ENCODE results near the gene FAM89A.

FAM89A gene

DNA sequence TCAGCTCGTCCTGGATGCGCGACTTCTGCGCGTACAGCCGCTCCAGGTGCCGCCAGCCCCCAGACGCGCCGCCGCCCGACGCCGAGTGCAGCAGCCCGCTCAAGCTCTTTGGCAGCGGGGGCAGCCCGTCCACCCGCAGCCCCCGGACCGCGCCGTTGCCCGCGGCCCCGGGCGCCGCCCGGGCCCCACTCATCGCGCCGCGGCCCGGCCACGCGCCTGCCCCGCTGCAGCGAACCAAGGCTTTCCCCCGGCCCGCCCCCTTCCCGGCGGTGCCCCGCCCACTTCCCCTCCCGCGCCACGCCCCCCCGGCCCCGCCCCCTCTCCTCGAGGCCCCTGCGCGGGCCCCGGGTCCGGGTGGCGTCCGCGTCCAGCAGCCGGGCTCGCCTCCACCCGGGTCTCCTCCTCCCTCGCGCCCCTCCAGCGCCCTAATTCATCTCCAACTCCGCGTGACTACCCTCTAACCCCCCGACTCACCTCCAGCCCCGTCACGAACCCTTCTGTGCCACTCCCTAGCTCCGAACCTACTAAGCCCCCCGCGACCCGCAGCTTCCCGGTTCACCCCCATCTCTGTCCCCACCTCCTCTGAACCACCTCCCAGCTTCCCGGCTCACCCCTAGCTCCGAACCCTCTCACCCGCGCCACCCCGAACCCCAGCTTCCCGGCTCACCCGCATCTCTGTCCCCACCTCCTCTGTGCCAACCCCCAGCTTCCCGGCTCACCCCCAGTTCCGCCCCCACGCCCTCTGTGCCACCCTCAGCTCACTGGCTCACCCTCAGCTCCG, at the start of gene FAM89A:
Gene FAM89A (minus strand): TSS at position 236 of the 781 bp plus-strand sequence. CDS start 43 bp downstream, at position 193.
- H3K27ac ChIP-seq (ENCODE audit: low read depth, low read length): no peak within 1 kb of the TSS

DNA sequence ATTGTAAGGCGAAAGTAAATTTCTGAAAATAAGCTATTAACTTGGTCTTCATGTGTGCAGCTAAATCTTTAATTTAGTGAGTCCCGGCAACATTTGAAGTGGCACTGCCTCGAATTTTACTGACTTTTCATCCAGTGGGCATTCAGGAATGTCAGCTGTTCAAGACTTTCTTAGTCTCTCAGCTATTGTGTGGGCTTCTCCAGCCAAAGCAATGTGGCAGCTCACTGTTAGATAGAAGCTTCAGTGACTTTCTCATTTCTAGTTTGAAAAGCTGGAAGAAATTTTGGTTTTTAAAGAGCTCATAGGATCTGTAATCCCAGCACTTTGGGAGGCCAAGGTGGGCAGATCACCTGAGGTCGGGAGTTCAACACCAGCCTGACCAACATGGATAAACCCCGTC, 44.3 kb upstream of the FAM89A start:
- no peaks in the 10 kb centered on the region for H3K4me1 ChIP-seq (ENCODE audit: control insufficient read depth, insufficient read depth, low read length)
- H3K27ac ChIP-seq (ENCODE audit: low read depth, low read length): no peak overlapping the region
- H3K36me3 ChIP-seq (ENCODE audit: control insufficient read depth, insufficient read depth, low read length): no peaks in the 10 kb centered on the region
- no peak overlapping the region for H3K4me3 ChIP-seq (ENCODE audit: low read depth, low read length)
- no peaks in the 10 kb centered on the region for H3K27me3 ChIP-seq (ENCODE audit: control insufficient read depth, insufficient read depth, low read length)
- H3K9me3 ChIP-seq (ENCODE audit: control insufficient read depth, insufficient read depth, low read length): no peaks in the 10 kb centered on the region
- no peak overlapping the region for H3K9ac ChIP-seq (ENCODE audit: low read depth, low read length)

More for the DNA sequence above, at the start of gene FAM89A:
- Histone ChIP-seq H3K27me3 (ENCODE audit: control insufficient read depth, insufficient read depth, low read length) (peaks cover 97% of the 10 kb centered on the region), H3K4me1 (ENCODE audit: control insufficient read depth, insufficient read depth, low read length) (0 out of 2 replicates have a peak, but pooled peaks cover 3% of the 10 kb centered on the region), H3K4me3 (ENCODE audit: low read depth, low read length) (peak within 1 kb of the TSS; percentile 64), H3K36me3 (ENCODE audit: control insufficient read depth, insufficient read depth, low read length) (no peaks in the 10 kb centered on the region), H3K9me3 (ENCODE audit: control insufficient read depth, insufficient read depth, low read length) (peaks cover 3% of the 10 kb centered on the region; the same call in 1 of the 2 replicates), H3K9ac (ENCODE audit: low read depth, low read length) (no peak within 1 kb of the TSS)

DNA sequence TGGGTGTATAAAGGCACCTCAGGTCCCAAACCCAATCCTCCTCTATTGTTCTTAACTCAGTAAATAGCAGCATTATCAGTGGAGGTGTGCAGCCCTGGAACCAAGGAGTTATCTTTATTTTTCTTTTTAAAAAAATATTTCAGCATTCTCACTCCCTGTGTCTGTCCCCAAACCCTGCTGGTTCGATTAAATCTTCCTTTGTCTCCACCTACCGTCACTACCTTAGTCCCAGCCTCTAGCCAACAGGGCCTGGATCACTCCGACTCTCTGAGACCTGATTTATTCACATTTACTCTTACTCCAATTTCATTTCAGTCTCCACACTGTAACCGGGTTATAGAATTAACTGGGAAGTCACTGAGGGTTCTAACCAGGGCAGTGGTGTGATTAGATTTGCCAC, 39.1 kb upstream of the FAM89A start:
- Histone ChIP-seq H3K27me3 (ENCODE audit: control insufficient read depth, insufficient read depth, low read length) (no peaks in the 10 kb centered on the region), H3K4me1 (ENCODE audit: control insufficient read depth, insufficient read depth, low read length) (no peaks in the 10 kb centered on the region), H3K4me3 (ENCODE audit: low read depth, low read length) (no peak overlapping the region), H3K9ac (ENCODE audit: low read depth, low read length) (no peak overlapping the region), H3K9me3 (ENCODE audit: control insufficient read depth, insufficient read depth, low read length) (no peaks in the 10 kb centered on the region), H3K27ac (ENCODE audit: low read depth, low read length) (no peak overlapping the region), H3K36me3 (ENCODE audit: control insufficient read depth, insufficient read depth, low read length) (no peaks in the 10 kb centered on the region)

DNA sequence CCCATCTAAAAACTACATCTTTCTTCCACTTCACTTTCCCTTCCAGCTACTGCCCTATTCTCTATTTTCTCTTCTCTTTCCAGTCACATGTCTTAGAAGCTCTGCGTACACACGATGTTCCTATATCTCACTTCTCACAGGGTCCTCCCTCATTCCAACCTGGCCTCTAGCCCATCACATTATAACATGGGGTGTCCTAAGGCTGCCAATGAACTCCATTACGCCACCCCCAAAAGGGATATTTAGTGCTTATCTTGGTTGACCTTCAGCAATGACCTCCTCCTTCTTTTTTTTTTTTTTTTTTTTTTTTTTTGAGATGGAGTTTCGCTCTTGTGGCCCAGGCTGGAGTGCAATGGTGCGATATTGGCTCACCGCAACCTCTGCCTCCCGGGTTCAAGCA, 38.2 kb upstream of the FAM89A start:
- Histone ChIP-seq H3K36me3 (ENCODE audit: control insufficient read depth, insufficient read depth, low read length) (no peaks in the 10 kb centered on the region), H3K4me1 (ENCODE audit: control insufficient read depth, insufficient read depth, low read length) (no peaks in the 10 kb centered on the region), H3K9me3 (ENCODE audit: control insufficient read depth, insufficient read depth, low read length) (no peaks in the 10 kb centered on the region), H3K27me3 (ENCODE audit: control insufficient read depth, insufficient read depth, low read length) (no peaks in the 10 kb centered on the region), H3K4me3 (ENCODE audit: low read depth, low read length) (no peak overlapping the region), H3K9ac (ENCODE audit: low read depth, low read length) (no peak overlapping the region), H3K27ac (ENCODE audit: low read depth, low read length) (no peak overlapping the region)

DNA sequence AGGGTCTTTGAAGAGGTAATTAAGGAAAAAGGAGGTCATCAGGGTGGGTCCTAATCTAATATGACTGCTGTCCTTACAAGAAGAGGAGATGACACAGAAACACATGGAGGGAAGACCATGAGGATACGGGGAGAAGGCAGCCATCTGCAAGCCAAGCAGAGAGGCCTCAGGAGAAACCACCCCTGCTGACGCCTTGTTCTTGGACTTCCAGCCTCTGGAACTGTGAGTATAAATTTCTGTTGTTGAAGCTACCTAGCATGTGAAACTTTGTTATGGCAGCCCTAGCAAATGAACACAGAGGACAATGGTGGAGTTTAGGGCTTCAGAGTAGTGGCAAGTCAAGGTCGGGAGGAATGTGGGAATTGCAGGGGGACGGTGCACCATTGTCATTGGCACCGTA, 36.7 kb upstream of the FAM89A start:
- Histone ChIP-seq H3K9ac (ENCODE audit: low read depth, low read length) (no peak overlapping the region), H3K36me3 (ENCODE audit: control insufficient read depth, insufficient read depth, low read length) (no peaks in the 10 kb centered on the region), H3K27ac (ENCODE audit: low read depth, low read length) (no peak overlapping the region), H3K9me3 (ENCODE audit: control insufficient read depth, insufficient read depth, low read length) (no peaks in the 10 kb centered on the region), H3K4me3 (ENCODE audit: low read depth, low read length) (no peak overlapping the region), H3K27me3 (ENCODE audit: control insufficient read depth, insufficient read depth, low read length) (no peaks in the 10 kb centered on the region), H3K4me1 (ENCODE audit: control insufficient read depth, insufficient read depth, low read length) (no peaks in the 10 kb centered on the region)

DNA sequence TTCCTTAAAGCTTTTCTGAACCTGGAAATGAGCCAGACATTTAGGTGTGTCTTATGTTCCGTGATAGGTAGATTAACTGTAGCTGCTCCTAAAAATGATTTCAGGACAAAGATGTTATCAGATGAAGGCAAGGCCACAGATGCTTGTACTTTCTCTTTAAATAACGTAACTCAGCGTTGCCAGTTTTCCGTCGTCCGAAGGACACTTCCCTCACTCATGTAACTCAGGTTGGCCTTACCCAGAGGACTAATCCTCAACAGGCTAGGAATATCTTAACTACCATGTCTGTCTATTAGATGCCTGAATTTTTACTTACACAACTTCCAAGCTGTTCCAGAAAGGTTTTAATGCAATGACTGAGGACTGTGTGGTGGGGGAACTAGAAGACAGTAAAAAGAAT, 35.4 kb upstream of the FAM89A start:
- no peaks in the 10 kb centered on the region for H3K9me3 ChIP-seq (ENCODE audit: control insufficient read depth, insufficient read depth, low read length)
- no peak overlapping the region for H3K27ac ChIP-seq (ENCODE audit: low read depth, low read length)
- H3K4me1 ChIP-seq (ENCODE audit: control insufficient read depth, insufficient read depth, low read length): no peaks in the 10 kb centered on the region
- H3K27me3 ChIP-seq (ENCODE audit: control insufficient read depth, insufficient read depth, low read length): no peaks in the 10 kb centered on the region
- H3K4me3 ChIP-seq (ENCODE audit: low read depth, low read length): no peak overlapping the region
- no peaks in the 10 kb centered on the region for H3K36me3 ChIP-seq (ENCODE audit: control insufficient read depth, insufficient read depth, low read length)
- no peak overlapping the region for H3K9ac ChIP-seq (ENCODE audit: low read depth, low read length)

DNA sequence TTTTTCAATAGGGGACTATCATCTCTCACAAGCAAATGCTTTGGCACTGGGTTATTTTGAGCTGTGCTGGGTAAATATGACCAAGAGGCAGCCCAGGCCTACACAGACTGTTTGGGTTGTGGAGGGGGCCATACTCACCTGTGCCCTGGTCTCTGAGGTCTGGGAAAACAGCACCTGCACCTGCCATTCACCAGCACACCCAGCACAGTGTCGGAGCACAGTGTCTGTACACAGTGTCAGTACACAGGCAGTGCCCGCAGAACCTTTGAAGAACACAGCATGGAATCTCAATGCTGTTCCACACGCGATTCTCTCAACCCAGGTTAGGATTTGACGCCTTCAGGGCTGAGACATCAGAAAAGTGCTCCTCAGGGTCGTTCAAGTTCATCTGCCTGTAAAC, 35.0 kb upstream of the FAM89A start:
- Histone ChIP-seq H3K4me3 (ENCODE audit: low read depth, low read length) (no peak overlapping the region), H3K9me3 (ENCODE audit: control insufficient read depth, insufficient read depth, low read length) (no peaks in the 10 kb centered on the region), H3K9ac (ENCODE audit: low read depth, low read length) (no peak overlapping the region), H3K36me3 (ENCODE audit: control insufficient read depth, insufficient read depth, low read length) (no peaks in the 10 kb centered on the region), H3K27ac (ENCODE audit: low read depth, low read length) (no peak overlapping the region), H3K27me3 (ENCODE audit: control insufficient read depth, insufficient read depth, low read length) (no peaks in the 10 kb centered on the region), H3K4me1 (ENCODE audit: control insufficient read depth, insufficient read depth, low read length) (no peaks in the 10 kb centered on the region)

DNA sequence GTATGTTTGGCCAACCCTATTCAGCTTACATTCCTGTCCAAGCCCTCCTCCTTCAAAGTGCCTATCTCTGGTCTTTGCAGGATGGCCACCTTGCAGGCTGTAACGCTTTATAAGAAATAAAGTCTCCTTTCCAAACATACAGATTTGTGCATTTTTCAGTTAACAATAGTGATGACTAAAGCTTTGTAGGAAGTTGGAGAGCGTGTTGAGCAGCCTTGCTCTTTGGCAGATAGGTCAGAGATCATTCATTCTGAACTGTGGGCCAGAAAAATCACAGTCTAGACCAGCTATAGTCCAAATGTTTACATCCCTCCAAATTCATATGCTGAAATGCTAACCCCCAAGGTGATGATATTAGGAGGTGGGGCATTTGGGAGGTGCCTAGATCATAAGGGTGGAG, 34.0 kb upstream of the FAM89A start:
- H3K4me3 ChIP-seq (ENCODE audit: low read depth, low read length): no peak overlapping the region
- peaks cover 3% of the 10 kb centered on the region; the same call in 1 of the 2 replicates for H3K4me1 ChIP-seq (ENCODE audit: control insufficient read depth, insufficient read depth, low read length)
- no peak overlapping the region for H3K9ac ChIP-seq (ENCODE audit: low read depth, low read length)
- H3K36me3 ChIP-seq (ENCODE audit: control insufficient read depth, insufficient read depth, low read length): no peaks in the 10 kb centered on the region
- no peak overlapping the region for H3K27ac ChIP-seq (ENCODE audit: low read depth, low read length)
- no peaks in the 10 kb centered on the region for H3K9me3 ChIP-seq (ENCODE audit: control insufficient read depth, insufficient read depth, low read length)
- no peaks in the 10 kb centered on the region for H3K27me3 ChIP-seq (ENCODE audit: control insufficient read depth, insufficient read depth, low read length)

DNA sequence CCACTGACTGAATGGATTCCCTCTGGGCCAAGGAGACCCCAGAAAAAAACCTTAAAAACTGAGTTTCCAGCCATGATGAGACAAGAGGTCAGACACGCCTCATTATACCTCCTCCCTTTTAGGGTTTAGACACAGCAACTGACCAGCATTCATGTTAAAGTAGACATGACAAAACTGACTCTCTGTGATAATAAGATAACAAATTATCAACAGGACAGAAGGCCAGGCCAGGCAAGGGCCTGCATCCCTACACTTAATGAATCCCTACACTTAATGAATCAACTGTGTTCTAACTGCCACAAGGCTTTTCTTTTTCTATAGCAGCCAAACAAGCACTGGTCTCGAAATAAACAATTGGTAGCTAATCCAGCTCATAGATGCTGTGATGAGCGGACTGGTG, 33.3 kb upstream of the FAM89A start:
- Histone ChIP-seq H3K4me3 (ENCODE audit: low read depth, low read length) (no peak overlapping the region), H3K36me3 (ENCODE audit: control insufficient read depth, insufficient read depth, low read length) (no peaks in the 10 kb centered on the region), H3K4me1 (ENCODE audit: control insufficient read depth, insufficient read depth, low read length) (peaks cover 3% of the 10 kb centered on the region; the same call in 1 of the 2 replicates)

DNA sequence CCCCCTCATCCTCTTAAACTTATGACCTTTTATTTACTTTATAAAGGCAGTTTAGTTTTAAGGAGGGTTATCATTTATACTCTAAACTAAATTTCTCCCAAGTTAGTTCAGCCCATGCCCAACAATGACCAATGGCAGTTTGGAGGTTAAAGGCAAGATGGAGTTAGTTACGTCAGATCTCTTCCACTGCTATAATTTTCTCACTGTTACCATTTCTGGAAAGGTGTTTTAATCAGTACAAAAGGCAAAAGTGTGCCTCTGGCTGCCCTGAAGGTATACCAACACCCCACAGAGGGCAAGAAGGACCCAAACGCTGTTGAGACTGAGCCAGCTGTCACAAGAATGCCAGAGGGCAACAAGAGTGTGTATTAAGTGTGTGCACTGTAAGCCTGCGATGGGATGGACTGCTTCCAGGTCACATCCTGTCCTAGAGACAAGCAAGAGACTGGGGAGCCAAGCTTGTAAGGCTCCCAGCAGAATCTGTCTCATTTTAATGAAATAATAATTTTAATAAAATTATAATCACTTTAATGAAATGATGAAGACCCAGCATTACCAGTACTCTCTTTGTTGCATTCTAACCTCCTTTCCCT, 32.5 kb upstream of the FAM89A start:
- H3K4me3 ChIP-seq (ENCODE audit: low read depth, low read length): no peak overlapping the region
- H3K27me3 ChIP-seq (ENCODE audit: control insufficient read depth, insufficient read depth, low read length): no peaks in the 10 kb centered on the region
- H3K4me1 ChIP-seq (ENCODE audit: control insufficient read depth, insufficient read depth, low read length): peaks cover 3% of the 10 kb centered on the region; the same call in 1 of the 2 replicates
- no peaks in the 10 kb centered on the region for H3K36me3 ChIP-seq (ENCODE audit: control insufficient read depth, insufficient read depth, low read length)
- no peaks in the 10 kb centered on the region for H3K9me3 ChIP-seq (ENCODE audit: control insufficient read depth, insufficient read depth, low read length)
- H3K9ac ChIP-seq (ENCODE audit: low read depth, low read length): no peak overlapping the region
- H3K27ac ChIP-seq (ENCODE audit: low read depth, low read length): no peak overlapping the region

More for the DNA sequence above, 33.3 kb upstream of the FAM89A start:
- H3K9ac ChIP-seq (ENCODE audit: low read depth, low read length): no peak overlapping the region
- H3K9me3 ChIP-seq (ENCODE audit: control insufficient read depth, insufficient read depth, low read length): no peaks in the 10 kb centered on the region
- no peaks in the 10 kb centered on the region for H3K27me3 ChIP-seq (ENCODE audit: control insufficient read depth, insufficient read depth, low read length)
- no peak overlapping the region for H3K27ac ChIP-seq (ENCODE audit: low read depth, low read length)

DNA sequence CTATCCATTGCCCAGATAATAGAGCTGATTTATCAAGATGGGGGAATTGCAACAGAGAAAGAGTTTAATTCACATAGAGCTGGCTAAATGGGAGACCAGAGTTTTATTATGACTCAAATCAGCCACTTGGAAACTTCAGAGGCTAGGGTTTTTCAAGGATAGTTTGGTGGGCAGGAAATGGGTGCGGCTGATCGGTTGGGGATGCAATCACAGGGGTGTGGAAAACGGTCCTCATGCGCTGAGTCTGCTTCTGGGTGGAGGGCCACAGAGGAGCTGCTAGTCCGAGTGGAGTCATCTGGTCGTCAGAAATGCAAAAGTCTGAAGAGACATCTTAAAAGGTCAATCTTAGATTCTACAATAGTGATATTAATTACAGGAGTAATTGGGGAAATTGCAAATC, 32.0 kb upstream of the FAM89A start:
- H3K27me3 ChIP-seq (ENCODE audit: control insufficient read depth, insufficient read depth, low read length): no peaks in the 10 kb centered on the region
- H3K27ac ChIP-seq (ENCODE audit: low read depth, low read length): no peak overlapping the region
- H3K4me1 ChIP-seq (ENCODE audit: control insufficient read depth, insufficient read depth, low read length): peaks cover 3% of the 10 kb centered on the region; the same call in 1 of the 2 replicates
- H3K9me3 ChIP-seq (ENCODE audit: control insufficient read depth, insufficient read depth, low read length): no peaks in the 10 kb centered on the region
- H3K36me3 ChIP-seq (ENCODE audit: control insufficient read depth, insufficient read depth, low read length): no peaks in the 10 kb centered on the region
- no peak overlapping the region for H3K9ac ChIP-seq (ENCODE audit: low read depth, low read length)
- H3K4me3 ChIP-seq (ENCODE audit: low read depth, low read length): no peak overlapping the region
